Left lobe of liver (tissue), 2 donors: ENCODE results near the gene PROSER2. TPM values are rescaled to one million over a fixed set of nuclear protein-coding genes. Genes with fewer than 3 reads are reported as not detected.

Experiments
- ATAC-seq: fragments of 200-7000 bp; cut with Tn5 transposase; one replicate; pipeline ENCODE4 v1.9.1; 2020; ENCODE audit warnings: mild to moderate bottlenecking, moderate library complexity
- DNase-seq: peaks from one replicate; pipeline ENCODE4 v3.0.0-alpha.2; 2020; ENCODE audit warnings: low spot score
- total RNA-seq: library from RNA; stranded (reverse); gene quantifications from one replicate; pipeline ENCODE4 v1.2.1, GENCODE V29; 2021
- donor health status: DM: no; HTN: no; CAD: no; lungs with moderate emphysema.
- donor health status: DM: no; HTN: yes; CAD: no.

Gene PROSER2
- total RNA-seq, 1 donor from 2014 or later = 38.3 TPM

- ATAC-seq (no peak), DNase-seq (no peak)
These were observed 38.8 kb downstream of the PROSER2 start for GRCh38 chr10:11861811-11862428.

GRCh38 chr10:11863353-11864109 lies 40.4 kb downstream of the PROSER2 start:
- no peak for DNase-seq
- ATAC-seq = no peak

DNA sequence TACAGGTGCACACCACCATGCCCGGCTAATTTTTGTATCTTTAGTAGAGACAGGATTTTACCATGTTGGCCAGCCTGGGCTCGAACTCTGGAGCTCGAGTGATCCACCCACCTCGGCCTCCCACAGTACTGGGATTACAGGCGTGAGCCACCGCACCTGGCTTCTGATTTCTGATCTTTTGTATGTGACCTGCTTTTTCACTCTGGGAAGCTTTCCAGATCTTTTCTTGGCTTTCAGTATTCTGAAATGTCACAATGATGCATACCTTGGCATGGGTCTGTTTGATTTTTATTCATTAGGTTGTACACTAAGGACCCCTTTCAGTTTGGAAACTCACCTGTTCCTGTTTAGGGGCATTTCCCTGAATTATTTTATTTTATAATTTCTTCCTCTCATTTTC lies 41.6 kb downstream of the PROSER2 start:
- ATAC-seq (peak; percentile 73), DNase-seq (peak; percentile 62)

- DNase-seq = no peak
- no peak for ATAC-seq
These were observed 42.4 kb downstream of the PROSER2 start for GRCh38 chr10:11865561-11865960.

DNA sequence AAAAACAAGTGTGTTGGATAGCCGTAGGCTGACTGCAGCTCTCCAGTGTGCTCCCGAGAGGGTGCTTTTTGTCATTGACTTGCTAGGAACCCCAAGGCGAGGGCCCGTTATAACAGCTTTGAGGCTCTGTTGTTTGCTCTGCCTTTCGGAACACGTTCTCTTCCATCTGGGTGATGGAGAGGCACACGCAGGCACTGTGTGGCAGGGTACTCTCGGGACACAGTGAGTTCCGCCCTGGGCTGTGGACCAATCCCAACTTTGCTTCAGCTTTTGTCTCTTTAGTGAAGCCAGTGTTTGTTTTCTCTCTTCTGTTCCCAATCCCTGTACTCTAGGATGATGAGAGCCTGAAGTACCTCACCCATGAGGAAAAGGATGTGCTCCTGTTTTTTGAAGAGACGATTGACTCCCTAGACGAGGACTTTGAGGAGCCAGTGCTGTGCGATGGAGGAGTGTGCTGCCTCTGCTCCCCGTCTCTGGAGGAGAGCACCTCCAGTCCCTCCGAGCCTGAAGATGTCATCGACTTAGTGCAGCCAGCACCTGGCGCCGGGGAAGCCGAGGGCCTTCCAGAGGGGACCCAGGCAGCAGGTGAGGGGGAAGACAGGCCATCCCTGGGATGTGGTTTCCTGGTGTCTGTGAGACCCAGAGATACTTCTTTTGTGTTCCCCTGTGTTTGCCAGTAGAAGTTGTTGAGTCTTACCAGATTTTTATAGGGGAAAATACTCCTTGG lies 43.2 kb downstream of the PROSER2 start:
- peak; percentile 69 for DNase-seq
- peak; percentile 69 for ATAC-seq

DNA sequence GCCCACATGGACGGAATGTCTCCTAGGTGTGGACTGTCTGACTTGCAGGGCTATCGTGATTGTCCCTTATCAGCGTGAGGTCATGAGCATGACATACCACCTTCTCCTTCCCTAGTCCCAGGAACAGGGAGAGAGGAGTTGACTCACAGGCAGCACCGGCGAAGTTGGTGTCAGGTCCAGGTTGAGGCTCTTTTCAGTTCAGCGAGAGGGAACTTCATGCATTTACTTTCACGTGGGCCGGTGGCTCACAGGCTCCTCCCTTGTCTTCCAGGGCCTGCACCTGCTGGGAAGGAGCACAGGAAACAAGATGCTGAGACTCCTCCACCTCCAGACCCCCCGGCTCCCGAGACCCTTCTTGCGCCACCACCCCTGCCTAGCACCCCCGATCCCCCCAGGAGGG lies 46.1 kb downstream of the PROSER2 start:
- no peak for DNase-seq
- no peak for ATAC-seq

GRCh38 chr10:11869743-11870460 lies 46.7 kb downstream of the PROSER2 start:
- DNase-seq (no peak), ATAC-seq (no peak)

GRCh38 chr10:11870461-11870780 lies 47.3 kb downstream of the PROSER2 start:
- ATAC-seq = no peak
- DNase-seq = no peak

DNA sequence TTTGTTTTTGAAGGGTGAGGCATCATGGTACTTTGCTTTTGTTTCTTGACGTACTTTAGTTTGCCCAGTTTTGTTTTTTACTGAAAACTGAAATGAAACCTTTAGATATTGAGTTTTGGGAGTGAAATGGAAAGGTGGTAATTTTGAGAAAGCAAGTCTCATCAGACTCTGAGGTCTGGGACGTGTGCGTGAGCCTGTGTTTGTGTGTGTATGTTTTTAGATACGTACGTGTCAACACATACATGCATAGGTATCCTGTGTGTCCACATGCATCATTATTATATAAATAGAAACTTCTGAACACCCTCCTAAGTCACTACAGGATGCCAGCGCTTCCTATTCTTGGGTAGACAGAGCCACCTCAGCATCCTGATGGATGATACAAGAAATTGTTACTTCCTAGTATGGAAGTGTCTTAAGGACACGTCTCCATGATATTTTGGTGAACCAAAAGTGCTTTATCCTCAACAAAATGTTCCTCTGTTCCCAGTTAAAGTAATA lies 47.8 kb downstream of the PROSER2 start:
- ATAC-seq = no peak
- DNase-seq = no peak

GRCh38 chr10:11871466-11871865 lies 48.3 kb downstream of the PROSER2 start:
- ATAC-seq = no peak
- no peak for DNase-seq

DNA sequence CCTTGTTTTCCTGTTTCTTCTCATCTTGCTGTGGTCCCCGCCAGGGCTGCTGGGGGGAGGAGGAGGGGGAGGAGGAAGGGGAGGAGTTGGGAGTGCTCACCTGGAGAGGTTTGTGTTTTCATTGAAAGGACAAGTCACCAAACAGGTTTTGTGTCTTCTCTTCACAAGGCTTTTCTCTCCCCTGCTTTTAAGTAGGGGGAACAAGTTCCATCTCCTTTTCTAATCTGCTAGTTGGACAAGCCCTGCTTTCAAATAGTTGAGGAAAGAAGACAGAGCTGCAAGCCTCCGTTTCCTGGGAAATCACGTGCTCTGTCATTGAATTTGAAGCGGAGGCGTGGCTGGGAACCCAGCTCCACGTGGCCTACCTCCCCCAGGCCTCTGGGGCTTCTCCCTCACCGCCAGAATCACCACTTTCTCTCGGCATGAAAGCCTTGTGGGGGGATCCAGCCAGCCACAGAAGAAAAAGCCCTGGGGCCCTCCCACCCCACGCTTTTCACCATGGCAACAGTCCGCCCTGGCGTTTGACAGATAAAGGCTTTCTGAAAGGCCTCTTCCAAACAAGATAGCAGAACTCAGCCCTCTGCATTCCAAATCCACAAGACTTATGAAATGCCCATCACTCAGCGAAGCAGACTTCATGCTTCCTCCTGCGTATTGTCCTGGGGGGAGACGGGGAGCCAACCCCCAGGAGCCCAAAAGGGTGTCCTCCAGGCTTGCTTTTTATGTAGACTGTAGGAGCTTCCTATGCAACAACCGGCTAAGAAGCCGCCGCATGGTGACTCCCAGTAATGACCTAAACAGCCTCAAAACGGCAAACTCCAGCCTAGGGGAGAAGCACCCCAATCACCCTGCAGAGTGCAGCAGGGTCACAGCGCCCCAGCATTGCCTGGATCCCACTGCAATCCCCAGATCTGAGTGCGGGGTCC lies 51.7 kb downstream of the PROSER2 start:
- DNase-seq (peak; percentile 77), ATAC-seq (peak; percentile 54)

DNA sequence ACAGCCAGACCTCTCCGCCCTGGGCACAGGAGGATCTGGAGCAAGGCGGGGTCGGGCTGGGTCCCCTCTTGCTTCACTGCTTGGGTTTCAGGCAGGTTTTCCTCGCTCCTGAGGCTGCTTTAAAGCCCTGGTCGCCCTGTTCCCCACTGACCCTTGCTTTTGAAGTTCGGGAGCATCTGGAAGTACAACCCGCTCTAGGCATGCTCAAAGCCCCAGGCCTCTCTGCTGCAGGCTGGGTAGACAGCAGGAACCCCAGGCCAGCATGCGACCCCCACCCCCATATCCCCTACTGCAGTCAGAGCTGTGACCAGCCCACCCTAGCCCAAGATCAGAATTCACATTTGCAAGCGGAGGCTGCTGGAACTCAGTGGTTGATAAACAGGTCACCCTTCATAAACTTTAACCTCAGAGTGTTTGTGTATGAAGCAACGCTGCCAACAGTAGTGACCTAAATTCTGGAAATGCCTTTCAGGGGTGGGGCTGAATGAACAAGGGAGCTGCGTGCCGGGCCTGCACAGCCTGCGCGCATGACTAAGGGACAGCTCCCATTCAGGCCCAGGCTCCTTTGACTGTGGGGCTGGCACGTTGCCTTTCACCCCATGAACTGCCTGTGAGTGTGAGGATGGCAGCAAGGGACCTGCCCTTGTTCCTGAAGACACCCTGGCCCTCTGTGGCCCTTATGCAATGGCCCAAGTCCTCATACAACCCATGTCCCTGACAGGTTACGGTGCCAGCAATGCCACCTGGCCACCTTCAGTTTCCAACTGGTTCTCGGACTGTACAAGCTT lies 52.5 kb downstream of the PROSER2 start:
- ATAC-seq = peak; percentile 84
- DNase-seq = peak; percentile 95

DNA sequence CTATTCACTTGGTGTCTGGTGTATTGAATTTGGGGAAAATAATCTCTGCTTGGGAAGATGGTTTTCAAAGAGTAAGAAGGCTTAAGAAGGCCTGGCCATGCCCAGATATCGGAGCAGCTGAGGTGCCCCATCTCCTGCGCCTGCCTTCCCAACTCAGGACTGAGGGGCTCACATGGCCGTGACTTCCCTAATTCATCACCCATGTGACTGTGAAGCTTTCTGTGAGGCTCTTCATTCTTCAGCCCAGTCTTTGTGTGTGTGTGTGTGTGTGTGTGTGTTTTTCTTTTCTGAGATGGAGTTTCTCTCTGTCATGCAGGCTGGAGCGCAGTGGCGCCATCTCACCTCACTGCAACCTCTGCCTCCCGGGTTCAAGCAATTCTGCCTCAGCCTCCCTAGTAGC lies 53.2 kb downstream of the PROSER2 start:
- DNase-seq (no peak), ATAC-seq (no peak)

DNA sequence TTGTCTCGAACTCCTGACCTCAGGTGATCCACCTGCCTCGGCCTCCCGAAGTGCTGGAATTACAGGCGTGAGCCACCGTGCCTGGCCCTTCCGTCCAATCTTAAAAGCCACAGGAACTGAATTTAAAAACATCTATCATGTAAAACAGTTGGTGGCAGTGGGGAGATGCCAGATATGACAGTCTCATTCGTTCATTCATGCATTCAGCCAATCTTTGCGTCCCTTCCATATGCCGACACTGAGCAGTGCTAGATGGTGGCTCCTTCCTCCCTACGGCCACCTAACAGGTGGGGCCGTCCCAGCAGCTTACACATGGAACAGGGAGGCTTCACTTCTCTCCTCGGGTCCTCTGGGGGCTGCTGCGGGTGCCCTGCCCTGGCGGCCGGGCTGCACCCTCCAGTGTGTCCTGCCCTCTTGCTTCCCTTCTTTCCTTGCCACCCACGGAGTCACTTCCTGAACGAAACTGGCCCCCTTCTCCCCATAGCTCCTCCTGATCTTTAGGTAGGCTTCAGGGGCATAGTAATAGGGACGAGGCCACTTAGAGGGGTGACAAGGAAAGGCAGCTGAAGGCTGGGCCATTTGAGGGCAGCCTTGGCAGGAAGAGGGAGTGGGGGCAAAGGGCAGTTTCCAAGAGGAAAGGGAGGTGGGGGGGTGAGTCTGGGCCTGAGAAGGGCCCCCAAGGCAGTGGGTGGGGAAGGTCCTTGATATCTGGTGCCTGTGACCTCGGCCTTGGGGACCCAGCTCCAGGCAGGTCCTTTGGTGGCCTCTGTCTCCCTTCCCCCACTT lies 53.8 kb downstream of the PROSER2 start:
- DNase-seq (no peak), ATAC-seq (no peak)

DNA sequence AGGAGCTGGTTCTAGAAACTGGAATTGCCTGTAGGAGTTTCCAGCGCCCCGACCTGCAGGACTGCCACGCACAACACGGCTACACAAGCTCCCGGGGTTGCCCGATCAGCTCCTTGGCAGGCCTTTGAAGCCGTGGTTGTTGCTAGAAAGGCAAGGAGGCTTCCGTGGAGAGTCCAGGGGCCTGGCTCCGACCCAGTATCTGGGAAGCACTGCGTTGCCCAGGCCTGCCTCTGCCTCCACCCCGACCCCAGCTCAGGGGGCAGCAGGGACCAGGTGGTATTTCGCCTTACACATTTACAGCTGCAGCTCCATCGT lies 54.4 kb downstream of the PROSER2 start:
- ATAC-seq = no peak
- DNase-seq = no peak

- no peak for ATAC-seq
- no peak for DNase-seq
These were observed 55.6 kb downstream of the PROSER2 start for GRCh38 chr10:11878776-11879175.

- DNase-seq = no peak
- ATAC-seq = no peak
These were observed 56.4 kb downstream of the PROSER2 start for GRCh38 chr10:11879387-11880094.
